Measurements from ENCODE around the gene WNK3.
"Not testable (repeated sequence)": the region's sequence is repeated elsewhere in the genome, so short reads cannot be mapped to it uniquely, and the experiment has no call there.

Gene WNK3

GRCh38 chrX:54352677-54353076, 5.2 kb downstream of the WNK3 start:
- H3K4me3 ChIP-seq = no peak overlapping the region
- no peak for TF ChIP-seq CTCF (IDR thresholded peaks at IDR 0.05)
- no peak overlapping the region for H3K27ac ChIP-seq
- no peak for DNase-seq (ENCODE audit: low spot score)

- H3K27ac ChIP-seq; H3K4me3 ChIP-seq; DNase-seq (ENCODE audit: low spot score): not testable (repeated sequence)
Observed at GRCh38 chrX:54337383-54337782, 20.5 kb downstream of the WNK3 start.

GRCh38 chrX:54325077-54325476, 32.8 kb downstream of the WNK3 start:
- TF ChIP-seq CTCF (IDR thresholded peaks at IDR 0.05) = no peak
- DNase-seq (ENCODE audit: low spot score) = no peak
- no peak overlapping the region for H3K27ac ChIP-seq
- no peak overlapping the region for H3K4me3 ChIP-seq

DNA sequence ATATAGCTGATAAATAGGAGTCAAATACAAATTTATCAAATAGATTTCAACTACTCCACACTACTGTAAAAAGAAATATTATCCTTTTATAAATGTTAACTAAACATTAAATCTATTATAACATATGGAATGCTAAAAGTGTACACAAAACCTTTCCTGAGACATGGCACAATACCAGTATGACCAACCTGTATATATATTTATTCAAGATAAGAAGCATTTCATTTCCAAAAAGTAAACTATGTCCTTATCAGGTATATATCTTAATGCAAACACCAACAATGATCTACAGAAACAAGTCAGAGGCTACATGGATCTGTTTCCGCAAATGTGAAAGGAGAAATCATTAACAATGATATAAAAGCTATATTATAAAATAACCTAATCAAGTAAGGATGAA, 37.8 kb downstream of the WNK3 start:
- no peak overlapping the region for H3K27ac ChIP-seq
- DNase-seq (ENCODE audit: low spot score) = no peak
- H3K4me3 ChIP-seq = no peak overlapping the region
- TF ChIP-seq CTCF (IDR thresholded peaks at IDR 0.05) = no peak

DNA sequence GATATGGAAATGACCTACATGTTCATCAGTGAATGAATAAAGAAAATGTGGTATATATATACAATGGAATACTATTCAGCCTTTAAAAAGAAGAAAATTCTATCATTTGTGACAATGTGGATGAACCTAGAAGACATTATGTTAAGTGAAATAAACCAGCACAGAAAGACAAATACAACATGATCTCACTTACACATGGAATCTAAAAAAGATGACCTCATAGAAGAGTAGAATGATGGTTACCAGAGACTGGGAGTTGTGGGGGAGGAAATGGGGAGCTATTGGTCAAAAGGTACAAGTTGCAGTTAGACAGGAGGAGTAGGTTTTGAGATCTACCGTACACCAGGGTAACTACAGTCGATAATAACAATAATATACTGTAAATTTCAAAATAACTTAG, 51.5 kb downstream of the WNK3 start:
- Histone ChIP-seq H3K27ac (no peak overlapping the region), H3K4me3 (no peak overlapping the region)
- TF ChIP-seq CTCF (IDR thresholded peaks at IDR 0.05) = no peak
- no peak for DNase-seq (ENCODE audit: low spot score)

DNA sequence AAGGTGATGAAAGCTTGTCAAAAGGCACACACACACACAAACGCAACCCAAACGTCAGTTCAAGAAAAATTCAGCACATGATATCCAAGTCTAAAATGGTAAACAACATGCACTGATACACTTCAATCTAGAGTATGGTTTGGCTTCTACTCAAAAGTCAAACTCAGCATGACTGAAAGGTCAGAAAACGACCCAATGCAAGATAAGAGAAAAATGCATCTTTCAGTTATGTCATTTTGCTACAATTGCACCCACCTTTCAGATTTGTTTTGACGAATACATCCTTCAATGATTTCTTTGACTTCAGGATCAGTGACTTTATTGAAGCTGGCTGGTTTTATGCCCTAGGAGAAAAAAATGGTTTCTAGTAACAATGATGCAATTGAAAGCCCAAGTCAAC, 56.3 kb downstream of the WNK3 start:
- TF ChIP-seq CTCF (IDR thresholded peaks at IDR 0.05) = no peak
- H3K4me3 ChIP-seq = no peak overlapping the region
- DNase-seq (ENCODE audit: low spot score) = no peak
- H3K27ac ChIP-seq = no peak overlapping the region

GRCh38 chrX:54294306-54294705, 63.5 kb downstream of the WNK3 start:
- Histone ChIP-seq H3K4me3 (no peak overlapping the region), H3K27ac (no peak overlapping the region)
- no peak for DNase-seq (ENCODE audit: low spot score)
- TF ChIP-seq CTCF (IDR thresholded peaks at IDR 0.05) = no peak

- TF ChIP-seq CTCF (IDR thresholded peaks at IDR 0.05) = no peak
- Histone ChIP-seq H3K4me3 (no peak overlapping the region), H3K27ac (no peak overlapping the region)
- DNase-seq (ENCODE audit: low spot score) = no peak
Observed at GRCh38 chrX:54292755-54293154, 65.1 kb downstream of the WNK3 start.

Data from coronary artery (tissue), 2 donors.